ENCODE results near the gene CNTNAP1.

DNA sequence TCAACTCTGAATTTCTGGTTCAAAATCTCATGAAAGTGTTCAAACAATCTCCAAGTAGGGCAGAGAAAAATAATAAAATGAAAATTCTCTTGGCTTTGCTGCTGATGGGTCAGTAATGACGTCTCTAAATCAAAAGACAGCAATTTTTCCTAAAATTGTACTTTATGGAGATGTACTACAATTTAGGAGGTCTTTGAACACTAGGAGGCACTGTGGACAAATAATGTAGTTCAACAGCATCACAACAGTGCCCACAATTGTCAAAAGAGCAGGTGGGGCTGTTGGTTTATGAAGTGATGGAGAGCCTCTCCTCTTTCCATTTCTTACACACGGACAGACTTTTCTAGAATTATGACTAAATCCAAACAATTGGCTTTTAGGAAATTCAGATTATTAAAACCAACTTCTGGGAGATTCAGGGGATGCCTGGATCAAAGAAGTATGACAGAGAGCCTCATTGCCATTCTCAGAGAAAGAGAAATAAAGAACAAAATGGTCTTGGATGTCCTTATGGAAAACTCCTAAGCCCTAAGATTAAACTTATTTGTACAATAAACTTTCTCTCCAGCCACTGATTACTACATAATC lies 38.8 kb downstream of the CNTNAP1 start:
- TF ChIP-seq EZH2phosphoT487 (IDR thresholded peaks at IDR 0.05; ENCODE audit: borderline replicate concordance) (no peak), CTCF (conservative IDR thresholded peaks at IDR 0.05; ENCODE audit: low read length) (peak; percentile 77)
